Activated T-helper 1 cell treated with Interleukin-2 at 50 U/mL for 16 hours (primary cell): ENCODE results near the gene COL2A1.

Source experiments
- DNase-seq: peaks from one replicate; pipeline ENCODE4 v3.0.0-alpha.2; 2020; ENCODE audit warnings: low read depth

COL2A1 gene

GRCh38 chr12:48012070-48012469 is 7.8 kb upstream of the COL2A1 start:
- no peak for DNase-seq

GRCh38 chr12:48010366-48010970 is 6.2 kb upstream of the COL2A1 start:
- no peak for DNase-seq

GRCh38 chr12:48009471-48009870 is 5.2 kb upstream of the COL2A1 start:
- no peak for DNase-seq

- no peak for DNase-seq
These were observed 4.7 kb upstream of the COL2A1 start for GRCh38 chr12:48008950-48009349.

- DNase-seq, result no peak
These were observed 4.1 kb upstream of the COL2A1 start for GRCh38 chr12:48008349-48008748.

GRCh38 chr12:48007206-48007605 is 2.9 kb upstream of the COL2A1 start:
- no peak for DNase-seq

GRCh38 chr12:48005750-48006021 is 1.4 kb upstream of the COL2A1 start:
- no peak for DNase-seq

- DNase-seq, result no peak
These were observed 899 bp upstream of the COL2A1 start for GRCh38 chr12:48005001-48005749.

GRCh38 chr12:48003226-48004052 is 837 bp downstream of the COL2A1 start:
- DNase-seq, result no peak

- DNase-seq, result no peak
These were observed 1.5 kb downstream of the COL2A1 start for GRCh38 chr12:48002773-48003218.

- DNase-seq, result no peak
These were observed 1.9 kb downstream of the COL2A1 start for GRCh38 chr12:48002414-48002730.

GRCh38 chr12:48001505-48002413 is 2.5 kb downstream of the COL2A1 start:
- no peak for DNase-seq

- DNase-seq, result no peak
These were observed 3.3 kb downstream of the COL2A1 start for GRCh38 chr12:48000878-48001504.

- DNase-seq, result no peak
These were observed 4.5 kb downstream of the COL2A1 start for GRCh38 chr12:47999816-48000215.

GRCh38 chr12:47997321-47997720 is 7.0 kb downstream of the COL2A1 start:
- no peak for DNase-seq

- no peak for DNase-seq
These were observed 8.3 kb downstream of the COL2A1 start for GRCh38 chr12:47995981-47996401.

- no peak for DNase-seq
These were observed 10.8 kb downstream of the COL2A1 start for GRCh38 chr12:47993491-47993890.

- DNase-seq, result no peak
These were observed 11.5 kb downstream of the COL2A1 start for GRCh38 chr12:47992776-47993175.

GRCh38 chr12:47991106-47992061 is 12.9 kb downstream of the COL2A1 start:
- no peak for DNase-seq

- peak; percentile 13 for DNase-seq
These were observed 13.7 kb downstream of the COL2A1 start for GRCh38 chr12:47990351-47991105.
